NB4 (cell line): ENCODE data around the gene TANC1.

ENCODE experiments used
- DNase-seq: peaks from one replicate; pipeline ENCODE4 v3.0.0; 2010; ENCODE audit warnings: low read depth
- H3K4me3 ChIP-seq: one replicate; pipeline ENCODE4 v1.5.1; 2011; ENCODE audit warnings: mild to moderate bottlenecking, low read depth, low read length, moderate library complexity
- CTCF ChIP-seq: IDR thresholded peaks from one replicate; pipeline ENCODE4 v1.5.1; 2012; ENCODE audit warnings: low read depth, low read length
- MAX ChIP-seq: IDR thresholded peaks from 2 replicates; pipeline ENCODE4 v1.6.1; 2011; ENCODE audit warnings: low read depth, low read length
- MYC ChIP-seq: IDR thresholded peaks from 2 replicates; pipeline ENCODE4 v1.6.1; 2011; ENCODE audit warnings: low read depth, low read length
- POLR2A ChIP-seq: IDR thresholded peaks from 2 replicates; pipeline ENCODE4 v1.6.1; 2011; ENCODE audit warnings: mild to moderate bottlenecking; ENCODE audit not compliant: insufficient read length; ENCODE audit errors: extremely low read depth

The TANC1 gene

GRCh38 chr2:159076241-159076640 is 107.8 kb downstream of the TANC1 start:
- TF ChIP-seq MAX (no peak), POLR2A (no peak), CTCF (no peak), MYC (no peak)
- no peak overlapping the region for H3K4me3 ChIP-seq
- no peak for DNase-seq

GRCh38 chr2:159077869-159078268 is 109.4 kb downstream of the TANC1 start:
- TF ChIP-seq MAX (no peak), MYC (no peak), POLR2A (no peak), CTCF (no peak)
- DNase-seq = no peak
- no peak overlapping the region for H3K4me3 ChIP-seq

- no peak for TF ChIP-seq POLR2A
- TF ChIP-seq MYC = no peak
- no peak for TF ChIP-seq MAX
- TF ChIP-seq CTCF = no peak
Observed at GRCh38 chr2:159078443-159078842, 110.0 kb downstream of the TANC1 start.

GRCh38 chr2:159080641-159081040 is 112.2 kb downstream of the TANC1 start:
- H3K4me3 ChIP-seq = no peak overlapping the region
- DNase-seq = no peak
- TF ChIP-seq MAX (no peak), POLR2A (no peak), MYC (no peak), CTCF (no peak)

More at GRCh38 chr2:159078443-159078842, 110.0 kb downstream of the TANC1 start:
- DNase-seq = no peak
- H3K4me3 ChIP-seq = no peak overlapping the region

GRCh38 chr2:159082119-159082518 is 113.7 kb downstream of the TANC1 start:
- no peak overlapping the region for H3K4me3 ChIP-seq
- no peak for DNase-seq

More at GRCh38 chr2:159082119-159082518, 113.7 kb downstream of the TANC1 start:
- TF ChIP-seq CTCF (no peak), MYC (no peak), MAX (no peak), POLR2A (no peak)
